IPS DF 6.9 (cell line): ENCODE measurements around the gene IRF6.

ENCODE experiments used
- DNase-seq: peaks from one replicate; pipeline ENCODE4 v3.0.0-alpha.2; 2013; ENCODE audit warnings: low read depth, low spot score
- H3K27ac ChIP-seq: one replicate; pipeline ENCODE4 v1.5.1; 2013; ENCODE audit warnings: low read length, control low read depth
- H3K27me3 ChIP-seq: 2 replicates; pipeline ENCODE4 v1.6.1; 2013; ENCODE audit warnings: mild to moderate bottlenecking, low read length; ENCODE audit not compliant: control insufficient read depth, insufficient read depth
- H3K36me3 ChIP-seq: 2 replicates; pipeline ENCODE4 v1.6.1; 2013; ENCODE audit warnings: low read length; ENCODE audit not compliant: control insufficient read depth, insufficient read depth
- H3K4me1 ChIP-seq: 2 replicates; pipeline ENCODE4 v1.6.1; 2013; ENCODE audit warnings: low read length; ENCODE audit not compliant: control insufficient read depth, insufficient read depth
- H3K4me3 ChIP-seq: 2 replicates; pipeline ENCODE4 v1.5.1; 2013; ENCODE audit warnings: mild to moderate bottlenecking, low read length
- H3K9me3 ChIP-seq: 2 replicates; pipeline ENCODE4 v1.6.1; 2013; ENCODE audit warnings: low read length, inconsistent platforms; ENCODE audit not compliant: control insufficient read depth, insufficient read depth
- WGBS: extraction: QIAGEN DNeasy Blood & Tissue Kit; methylation state at CpG from one replicate; pipeline ENCODE4 v1.1.7; 2013; ENCODE audit warnings: mixed read lengths, missing lambda C conversion rate; ENCODE audit not compliant: insufficient read length, insufficient coverage; 5-methylcytosine and 5-hydroxymethylcytosine counted together

Gene IRF6

DNA sequence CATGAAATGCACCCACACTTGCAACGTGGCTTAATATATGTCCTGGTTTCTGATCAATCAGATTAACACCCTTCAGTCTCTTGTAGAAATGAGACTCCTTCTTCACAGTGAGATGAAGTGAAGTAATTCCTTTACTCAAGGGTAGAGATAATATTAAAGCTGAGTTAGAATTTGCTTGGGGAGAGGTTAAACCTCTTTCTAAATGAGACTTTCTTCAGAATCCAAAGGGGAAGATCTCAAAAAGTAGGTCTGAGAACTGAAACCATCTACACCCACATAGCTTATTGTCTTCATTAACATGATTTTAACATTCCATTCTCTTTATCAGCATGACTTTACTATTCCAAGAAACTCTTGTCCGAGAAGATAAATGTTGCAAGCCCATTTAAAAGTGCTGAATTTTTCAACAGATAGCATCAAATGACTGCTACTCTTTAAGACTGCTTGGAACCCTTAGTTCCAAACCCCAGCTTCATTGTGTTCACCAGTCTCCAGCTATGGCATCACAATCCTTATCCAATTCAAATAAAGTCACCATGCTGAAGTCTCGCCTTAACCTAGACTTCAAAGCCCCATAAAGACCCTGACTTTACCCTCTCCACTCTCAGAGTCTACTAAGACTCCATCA lies 69.3 kb downstream of the IRF6 start:
- no peak for DNase-seq
- H3K27me3 ChIP-seq: 0 out of 2 replicates have a peak, but pooled peaks cover 2% of the 10 kb centered on the region
- no peaks in the 10 kb centered on the region for H3K9me3 ChIP-seq
- WGBS: no CpG with 5 or more reads among the region's 3 CpGs
- no peak overlapping the region for H3K27ac ChIP-seq
- H3K4me1 ChIP-seq: no peaks in the 10 kb centered on the region
- no peaks in the 10 kb centered on the region for H3K36me3 ChIP-seq
- H3K4me3 ChIP-seq: no peak overlapping the region
